GM18870 (cell line): ENCODE results near the gene CREB3.

Source experiments
- ATAC-seq: cut with Tn5 transposase; IDR thresholded peaks from one replicate; pipeline ENCODE4 v1.9.1; 2021; ENCODE audit warnings: moderate library complexity; ENCODE audit not compliant: unreplicated experiment

The CREB3 gene

DNA sequence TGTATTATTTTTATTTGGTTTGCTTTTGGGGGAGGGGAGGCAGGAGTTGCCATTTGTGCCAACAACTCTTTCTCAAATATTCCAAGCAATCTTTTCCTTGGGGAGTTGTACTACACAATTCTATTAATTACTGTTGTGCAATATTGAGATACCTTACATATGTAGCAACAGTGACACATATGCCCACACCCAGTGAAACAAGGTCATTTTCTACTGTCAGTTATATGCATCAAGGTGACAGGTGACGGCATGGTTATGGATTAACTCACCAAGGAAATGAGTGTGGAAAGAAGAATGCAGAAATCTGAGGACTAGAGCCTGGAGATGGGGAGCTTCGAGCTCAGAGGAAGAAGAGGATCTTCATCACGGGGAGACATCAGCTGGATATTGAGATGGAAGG, 39.5 kb downstream of the CREB3 start:
- ATAC-seq: no peak

DNA sequence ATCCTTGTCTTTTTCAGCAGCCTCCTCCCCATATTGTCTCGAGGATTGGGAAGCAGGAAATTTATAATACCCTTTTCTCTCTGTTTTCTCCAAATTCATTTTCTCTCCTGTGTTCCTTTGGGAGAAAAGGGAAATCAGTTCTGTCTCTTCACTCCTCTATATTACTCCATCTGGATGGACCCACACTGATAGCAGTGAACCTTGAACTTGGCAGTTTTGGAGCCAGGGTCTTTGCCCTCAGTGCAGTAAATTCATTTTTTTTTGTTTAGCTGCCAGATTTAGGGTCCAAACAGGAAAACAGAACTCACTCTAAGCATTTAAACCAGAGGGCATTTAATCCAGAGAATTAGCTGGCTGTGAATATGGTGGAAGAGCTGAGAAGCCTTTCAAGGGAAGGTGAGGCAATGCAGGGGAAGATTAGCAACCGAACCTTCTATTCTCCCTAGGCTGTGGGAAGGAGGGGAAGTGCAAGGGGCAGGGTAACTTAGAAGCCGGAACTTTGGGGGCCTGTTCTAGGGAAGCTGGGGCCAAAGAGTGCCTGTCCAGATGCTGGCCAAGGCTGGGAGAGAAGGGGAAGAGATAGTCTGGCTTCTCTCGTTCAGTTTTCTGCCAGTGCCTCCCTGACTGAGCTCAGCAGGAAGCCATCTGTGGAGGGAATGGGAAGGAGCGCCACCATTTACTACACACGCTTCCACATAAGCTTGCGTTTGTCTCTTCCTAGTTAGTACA, 42.6 kb downstream of the CREB3 start:
- ATAC-seq: no peak

DNA sequence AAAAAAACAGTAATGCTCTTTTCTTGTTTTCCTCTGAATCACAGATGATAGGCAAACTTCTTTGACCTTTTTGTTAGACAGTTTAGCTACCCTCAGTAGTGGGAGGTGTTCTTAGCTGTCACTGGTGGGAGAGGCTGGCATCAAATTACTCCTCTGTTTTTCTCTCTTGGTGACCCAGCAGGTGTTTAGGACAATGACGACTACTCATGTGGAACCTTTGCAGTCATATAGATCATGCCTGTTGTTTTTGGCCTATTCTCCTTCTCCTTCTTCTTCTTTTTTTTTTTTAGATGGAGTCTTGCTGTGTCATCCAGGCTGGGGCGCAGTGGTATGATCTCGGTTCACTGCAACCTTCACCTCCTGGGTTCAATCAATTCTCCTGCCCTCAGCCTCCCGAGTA, 43.6 kb downstream of the CREB3 start:
- no peak for ATAC-seq

DNA sequence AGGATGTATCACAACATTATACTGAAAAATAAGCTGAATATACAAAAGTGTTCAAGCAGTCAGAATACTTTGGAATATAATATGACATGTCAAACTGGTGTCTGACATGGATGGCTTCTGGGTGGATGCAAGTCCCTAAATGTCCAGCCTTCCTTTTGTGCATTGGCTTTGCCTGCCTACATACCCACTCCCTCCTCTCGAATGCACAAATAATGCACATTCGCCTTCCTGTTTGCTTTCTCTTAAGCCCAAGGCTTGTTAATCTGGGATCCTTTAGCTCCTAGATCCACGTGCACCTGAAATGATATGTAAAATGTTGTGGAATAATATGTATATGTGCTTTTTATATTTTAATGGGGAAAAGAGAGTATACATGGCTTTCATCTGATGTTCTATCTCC, 46.0 kb downstream of the CREB3 start:
- no peak for ATAC-seq

DNA sequence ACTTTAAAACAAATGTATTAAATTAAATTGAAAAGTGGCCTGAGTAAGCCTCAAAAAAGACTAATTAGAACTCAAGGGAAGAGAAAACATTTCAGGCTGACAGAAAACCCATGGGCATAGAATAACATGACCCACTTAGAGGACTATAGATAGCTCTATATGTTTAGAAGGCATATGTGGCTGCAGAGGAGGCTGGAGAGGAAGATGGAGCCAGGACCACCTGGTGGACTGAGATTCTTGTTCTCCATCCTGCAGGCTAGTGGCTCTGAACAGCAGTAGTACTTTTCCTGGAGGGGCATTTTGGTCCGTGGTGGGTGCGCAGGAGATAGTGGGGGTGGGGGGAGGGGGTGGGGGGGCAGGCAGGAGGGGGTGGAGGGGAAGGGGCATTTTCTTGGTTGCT, 48.6 kb downstream of the CREB3 start:
- ATAC-seq: no peak

DNA sequence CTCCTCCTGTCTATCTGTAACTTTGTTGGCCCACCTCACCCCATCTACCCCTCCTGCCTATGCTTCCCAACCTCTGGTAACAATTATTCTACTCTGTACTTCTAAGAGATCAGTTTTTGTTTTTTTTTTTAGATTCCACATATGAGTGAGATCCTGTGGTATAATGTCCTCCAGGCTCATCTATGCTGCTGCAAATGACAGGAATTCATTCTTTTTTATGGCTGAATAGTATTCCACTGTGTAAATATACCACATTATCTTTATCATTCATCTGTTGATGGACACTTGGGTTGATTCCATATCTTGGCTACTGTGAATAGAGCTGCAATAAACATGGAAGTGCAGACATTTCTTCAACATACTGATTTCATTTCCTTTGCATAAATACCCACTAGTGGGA, 51.0 kb downstream of the CREB3 start:
- no peak for ATAC-seq
